GM13977 (cell line): Measurements from ENCODE around the gene KIFC3.
"Not testable (repeated sequence)": the region's sequence is repeated elsewhere in the genome, so short reads cannot be mapped to it uniquely, and the experiment has no call there.

Experiments used
- DNase-seq: peaks from one replicate; pipeline ENCODE4 v3.0.0; 2012; ENCODE audit warnings: low spot score
- CTCF ChIP-seq: IDR thresholded peaks from 2 replicates; pipeline ENCODE4 v1.5.1; 2012; ENCODE audit warnings: mild to moderate bottlenecking, control low read depth; ENCODE audit not compliant: insufficient read depth; ENCODE audit errors: extremely low read depth, missing control alignments
- in situ Hi-C: fragments of 300-500 bp; cut with MboI; formaldehyde crosslinking; loops from one replicate; pipeline ENCODE4 v1.12.0; 2022; ENCODE audit warnings: low sequenced_read_pairs, low pct_unique_long_range_greater_than_20kb, mixed read lengths, inconsistent platforms; ENCODE audit not compliant: unreplicated experiment

Gene KIFC3

GRCh38 chr16:57747496-57747895 lies 54.8 kb downstream of the KIFC3 start:
- TF ChIP-seq CTCF = no peak
- no peak for DNase-seq
- in situ Hi-C loops = no loop called here

- in situ Hi-C loops = no loop called here
- DNase-seq = no peak
- no peak for TF ChIP-seq CTCF
Measured at GRCh38 chr16:57747091-57747490, 55.2 kb downstream of the KIFC3 start.

- DNase-seq, in situ Hi-C loops: not testable (repeated sequence)
Measured at GRCh38 chr16:57746316-57746715, 56.0 kb downstream of the KIFC3 start.

GRCh38 chr16:57745768-57746167 lies 56.5 kb downstream of the KIFC3 start:
- no peak for TF ChIP-seq CTCF
- DNase-seq = no peak
- in situ Hi-C loops = no loop called here

GRCh38 chr16:57744642-57744903 lies 57.7 kb downstream of the KIFC3 start:
- in situ Hi-C loops = no loop called here

GRCh38 chr16:57743886-57744641 lies 58.2 kb downstream of the KIFC3 start:
- DNase-seq = no peak
- TF ChIP-seq CTCF = no peak
- in situ Hi-C loops = no loop called here

More at GRCh38 chr16:57744642-57744903, 57.7 kb downstream of the KIFC3 start:
- no peak for TF ChIP-seq CTCF
- no peak for DNase-seq

GRCh38 chr16:57743458-57743857 lies 58.8 kb downstream of the KIFC3 start:
- in situ Hi-C loops = no loop called here
- DNase-seq = no peak
- no peak for TF ChIP-seq CTCF
